ENCODE measurements around the gene CARD11. TPM values are rescaled to one million over a fixed set of nuclear protein-coding genes. Genes with fewer than 3 reads are reported as not detected.

The CARD11 gene
- total RNA-seq, 4 donors from 2014 or later, result 0.96 to 47.5 (median 6.6) TPM

GRCh38 chr7:2923886-2924574 is 119.6 kb downstream of the CARD11 start:
- WGBS, 2 donors (ENCODE audit: low coverage in 1 of 2), result 83% methylated on average over 17 of the region's 17 CpGs; no CpG with 5 or more reads in 1 of the 2 donors
- Histone ChIP-seq H3K36me3 (no peaks in the 10 kb centered on the region), H3K9me3 (no peaks in the 10 kb centered on the region), H3K27me3 (peaks cover 2% of the 10 kb centered on the region), H3K27ac (no peak overlapping the region), H3K4me1 (no peaks in the 10 kb centered on the region), H3K4me3 (no peak overlapping the region)
- TF ChIP-seq POLR2A (IDR thresholded peaks at IDR 0.05) (no peak), CTCF (IDR thresholded peaks at IDR 0.05) (no peak), POLR2AphosphoS5 (IDR thresholded peaks at IDR 0.05) (no peak), EP300 (IDR thresholded peaks at IDR 0.05; ENCODE audit: low read depth) (no peak)
- in situ Hi-C loops (cut with MboI; ENCODE audit: low pct_ligation_motif_present in 1 of 4, low pct_unique_long_range_greater_than_20kb in 1 of 4, low sequenced_read_pairs in 3 of 4), result no loop called here
- DNase-seq, result no peak
- intact Hi-C loops (cut with DNase I; ENCODE audit: low total_unique reads), result no loop called here

GRCh38 chr7:2923291-2923781 is 120.3 kb downstream of the CARD11 start:
- Histone ChIP-seq H3K27me3 (no peaks in the 10 kb centered on the region), H3K4me3 (no peak overlapping the region), H3K9me3 (no peaks in the 10 kb centered on the region), H3K36me3 (no peaks in the 10 kb centered on the region), H3K4me1 (no peaks in the 10 kb centered on the region), H3K27ac (no peak overlapping the region)
- 90 to 100% methylated on average over 1 to 13 of the region's 17 CpGs for WGBS, 2 donors (ENCODE audit: low coverage in 1 of 2)
- no peak for DNase-seq
- no peak for TF ChIP-seq POLR2AphosphoS5 (IDR thresholded peaks at IDR 0.05)
- no peak for TF ChIP-seq EP300 (IDR thresholded peaks at IDR 0.05; ENCODE audit: low read depth)
- TF ChIP-seq POLR2A (IDR thresholded peaks at IDR 0.05), result no peak
- TF ChIP-seq CTCF (IDR thresholded peaks at IDR 0.05), result no peak
- in situ Hi-C loops (cut with MboI; ENCODE audit: low pct_ligation_motif_present in 1 of 4, low pct_unique_long_range_greater_than_20kb in 1 of 4, low sequenced_read_pairs in 3 of 4), result no loop called here
- intact Hi-C loops (cut with DNase I; ENCODE audit: low total_unique reads), result no loop called here

GRCh38 chr7:2922866-2923265 is 120.8 kb downstream of the CARD11 start:
- Histone ChIP-seq H3K36me3 (no peaks in the 10 kb centered on the region), H3K9me3 (no peaks in the 10 kb centered on the region), H3K4me3 (no peak overlapping the region), H3K4me1 (no peaks in the 10 kb centered on the region), H3K27me3 (no peaks in the 10 kb centered on the region), H3K27ac (no peak overlapping the region)
- 86% methylated on average over 9 of the region's 15 CpGs; no CpG with 5 or more reads in 1 of the 2 donors for WGBS, 2 donors (ENCODE audit: low coverage in 1 of 2)
- in situ Hi-C loops (cut with MboI; ENCODE audit: low pct_ligation_motif_present in 1 of 4, low pct_unique_long_range_greater_than_20kb in 1 of 4, low sequenced_read_pairs in 3 of 4), result no loop called here
- no peak for DNase-seq
- TF ChIP-seq EP300 (IDR thresholded peaks at IDR 0.05; ENCODE audit: low read depth), result no peak
- TF ChIP-seq CTCF (IDR thresholded peaks at IDR 0.05), result no peak
- no peak for TF ChIP-seq POLR2AphosphoS5 (IDR thresholded peaks at IDR 0.05)
- no peak for TF ChIP-seq POLR2A (IDR thresholded peaks at IDR 0.05)
- intact Hi-C loops (cut with DNase I; ENCODE audit: low total_unique reads), result no loop called here

GRCh38 chr7:2922348-2922691 is 121.3 kb downstream of the CARD11 start:
- no peak for DNase-seq
- H3K9me3 ChIP-seq, result no peaks in the 10 kb centered on the region
- intact Hi-C loops (cut with DNase I; ENCODE audit: low total_unique reads), result no loop called here
- no peaks in the 10 kb centered on the region for H3K27me3 ChIP-seq
- no peak overlapping the region for H3K4me3 ChIP-seq
- in situ Hi-C loops (cut with MboI; ENCODE audit: low pct_ligation_motif_present in 1 of 4, low pct_unique_long_range_greater_than_20kb in 1 of 4, low sequenced_read_pairs in 3 of 4), result no loop called here
- TF ChIP-seq POLR2AphosphoS5 (IDR thresholded peaks at IDR 0.05), result no peak
- TF ChIP-seq POLR2A (IDR thresholded peaks at IDR 0.05), result no peak
- 93% methylated on average over 5 of the region's 19 CpGs; no CpG with 5 or more reads in 1 of the 2 donors for WGBS, 2 donors (ENCODE audit: low coverage in 1 of 2)
- no peaks in the 10 kb centered on the region for H3K4me1 ChIP-seq
- H3K36me3 ChIP-seq, result no peaks in the 10 kb centered on the region
- no peak overlapping the region for H3K27ac ChIP-seq
